Measurements from ENCODE around the gene PANK2. TPM values are rescaled to one million over a fixed set of nuclear protein-coding genes. Genes with fewer than 3 reads are reported as not detected.

Gene PANK2
- total and polyA plus RNA-seq, 2 of the 8 experiments (the other 6 are each of a cell fraction or from before 2014, with no cell fraction given): 17.1 to 57.5 TPM

DNA sequence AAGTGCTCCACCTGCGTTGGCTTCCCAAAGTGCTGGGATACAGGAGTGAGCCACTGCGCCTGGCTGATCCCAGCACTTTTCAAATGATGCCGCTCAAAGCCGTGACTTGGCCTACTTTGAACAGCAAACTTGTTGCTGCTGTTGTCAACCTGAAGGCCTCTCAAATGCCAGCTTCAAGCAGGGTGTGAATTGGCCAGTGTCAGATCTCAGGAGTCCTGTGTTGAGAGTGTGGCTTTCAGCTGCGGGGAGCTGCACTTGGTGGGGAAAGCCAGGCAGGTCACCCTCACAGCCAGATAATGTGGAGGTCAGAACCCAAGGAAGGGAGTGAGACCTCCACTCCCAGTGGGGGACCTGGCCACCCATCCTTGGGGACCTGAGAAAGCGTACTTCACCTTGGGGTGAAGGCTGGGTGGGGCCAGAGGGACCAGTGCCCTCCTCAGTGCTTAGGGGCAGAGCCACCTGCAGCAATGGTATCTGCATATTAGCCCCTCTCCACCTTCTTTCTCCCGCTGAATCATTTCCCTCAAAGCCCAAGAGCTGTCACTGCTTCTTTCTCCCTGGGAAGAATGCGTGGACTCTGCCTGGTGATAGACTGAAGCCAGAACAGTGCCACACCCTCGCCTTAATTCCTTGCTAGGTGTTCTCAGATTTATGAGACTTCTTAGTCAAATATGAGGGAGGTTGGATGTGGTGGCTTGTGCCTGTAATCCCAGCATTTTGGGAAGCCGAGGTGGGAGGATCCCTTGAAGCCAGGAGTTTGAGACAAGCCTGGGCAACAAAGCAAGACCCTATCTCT, 19.1 kb upstream of the PANK2 start:
- Histone ChIP-seq H3K4ac (replicated peaks; ENCODE audit: insufficient read length, low read depth, low read length) (no peak overlapping the region), H3K23ac (ENCODE audit: insufficient read length) (no peak overlapping the region), H2BK5ac (ENCODE audit: low read depth, low read length) (no peak overlapping the region), H3K79me1 (ENCODE audit: low read depth, low read length) (peaks cover 2% of the 10 kb centered on the region; the same call in 1 of the 2 replicates), H3K4me2 (ENCODE audit: insufficient read depth in 1 of 2, low read depth in 2 of 2, low read length in 2 of 2) (no peak overlapping the region), H2BK20ac (ENCODE audit: low read length) (no peak overlapping the region), H2AFZ (ENCODE audit: low read length) (no peak overlapping the region), H4K8ac (ENCODE audit: extremely low read depth, insufficient read depth, low read length) (no peak overlapping the region), H3K36me3 (ENCODE audit: control insufficient read depth in 2 of 4, insufficient read depth in 4 of 4, low read length in 3 of 4) (peaks cover 0 to 11% (median 5%) of the 10 kb centered on the region in 4 experiments; a peak in 6 of 8 replicates), H4K5ac (ENCODE audit: insufficient read length, low read depth, low read length) (no peak overlapping the region), H3K27me3 (replicated peaks in 1 of 4; ENCODE audit: control insufficient read depth in 3 of 4, extremely low read depth in 1 of 4, insufficient read depth in 3 of 4, low read length in 3 of 4) (no peaks in the 10 kb centered on the region), H3K79me2 (ENCODE audit: control insufficient read depth in 1 of 2, insufficient read depth in 2 of 2, low read length in 2 of 2) (no peaks in the 10 kb centered on the region), H2BK15ac (ENCODE audit: low read length) (no peak overlapping the region), H3K4me3 (ENCODE audit: extremely low read depth in 1 of 4, insufficient read depth in 2 of 4, low read depth in 3 of 4, low read length in 4 of 4) (no peak overlapping the region), H3K18ac (ENCODE audit: extremely low read depth, low read length) (no peak overlapping the region), H2AK5ac (ENCODE audit: low read depth, low read length) (no peak overlapping the region), H3K27ac (ENCODE audit: low read depth, low read length) (no peak overlapping the region), H3K9ac (replicated peaks in 1 of 4; ENCODE audit: extremely low read depth in 1 of 4, low read depth in 3 of 4, low read length in 3 of 4) (no peak overlapping the region), H2BK12ac (ENCODE audit: low read depth, low read length) (no peak overlapping the region), H4K20me1 (replicated peaks in 1 of 2; ENCODE audit: control insufficient read depth in 1 of 2, insufficient read depth in 2 of 2, low read length in 2 of 2) (peaks cover 0 to 7% of the 10 kb centered on the region in 2 experiments), H3K23me2 (ENCODE audit: low read depth, low read length) (no peaks in the 10 kb centered on the region), H3K56ac (replicated peaks; ENCODE audit: insufficient read length, low read depth, low read length) (no peak overlapping the region), H4K91ac (replicated peaks; ENCODE audit: insufficient read length, low read length) (no peak overlapping the region), H3K9me3 (ENCODE audit: insufficient read depth in 2 of 2, low read depth in 1 of 2, low read length in 1 of 2) (no peaks in the 10 kb centered on the region), H2BK120ac (replicated peaks; ENCODE audit: low read depth, low read length) (no peak overlapping the region), H3K14ac (ENCODE audit: insufficient read length) (no peak overlapping the region), H3K4me1 (replicated peaks in 1 of 4; ENCODE audit: control insufficient read depth in 3 of 4, insufficient read depth in 4 of 4, low read length in 3 of 4) (no peaks in the 10 kb centered on the region)
- DNase-seq (ENCODE audit: low read depth in 1 of 2, low spot score in 2 of 2): no peak
- no peak for FAIRE-seq
- POLR2A ChIA-PET (ENCODE audit: partially characterized antibody): interaction anchor here (0.8 to 1.3 kb wide), 3 partner anchors 9 to 71 kb away, joined by 3 to 6 read pairs (median 3); no protein-coding TSS in a partner anchor
- CTCF ChIA-PET (ENCODE audit: partially characterized antibody): interaction anchor here (0.7 to 7.0 kb wide), 2 partner anchors 14 to 54 kb away, joined by 4 to 55 read pairs; no protein-coding TSS in a partner anchor
- 93% methylated on average over 10 of the region's 10 CpGs; no CpG with 5 or more reads in 1 of the 2 experiments for WGBS, 2 experiments (ENCODE audit: extremely low coverage in 1 of 2, insufficient coverage in 1 of 2, insufficient read length in 1 of 2, insufficient replicate concordance in 2 of 2, low coverage in 1 of 2, low lambda C conversion rate in 2 of 2, missing lambda C conversion rate in 1 of 2)
- TF ChIP-seq NANOG (IDR thresholded peaks at IDR 0.05; ENCODE audit: insufficient read depth, low read depth, low read length, poor library complexity, severe bottlenecking) (no peak), ZNF274 (IDR thresholded peaks at IDR 0.05; ENCODE audit: borderline replicate concordance, extremely low read depth, low read length) (no peak), TAF7 (optimal IDR thresholded peaks at IDR 0.05; ENCODE audit: borderline replicate concordance, low read depth, low read length) (no peak), CBX5 (IDR thresholded peaks at IDR 0.05; ENCODE audit: low read depth, low read length) (no peak), SP2 (IDR thresholded peaks at IDR 0.05; ENCODE audit: low read length) (no peak), GABPA (IDR thresholded peaks at IDR 0.05; ENCODE audit: borderline replicate concordance, insufficient read depth, low read length) (no peak), RXRA (IDR thresholded peaks at IDR 0.05; ENCODE audit: insufficient read depth, low read depth, low read length) (no peak), CEBPB (IDR thresholded peaks at IDR 0.05; ENCODE audit: low read depth, low read length) (no peak), EZH2 (IDR thresholded peaks at IDR 0.05; ENCODE audit: low read depth, low read length, severe bottlenecking) (no peak)
- TF ChIP-seq, protein P1, sequence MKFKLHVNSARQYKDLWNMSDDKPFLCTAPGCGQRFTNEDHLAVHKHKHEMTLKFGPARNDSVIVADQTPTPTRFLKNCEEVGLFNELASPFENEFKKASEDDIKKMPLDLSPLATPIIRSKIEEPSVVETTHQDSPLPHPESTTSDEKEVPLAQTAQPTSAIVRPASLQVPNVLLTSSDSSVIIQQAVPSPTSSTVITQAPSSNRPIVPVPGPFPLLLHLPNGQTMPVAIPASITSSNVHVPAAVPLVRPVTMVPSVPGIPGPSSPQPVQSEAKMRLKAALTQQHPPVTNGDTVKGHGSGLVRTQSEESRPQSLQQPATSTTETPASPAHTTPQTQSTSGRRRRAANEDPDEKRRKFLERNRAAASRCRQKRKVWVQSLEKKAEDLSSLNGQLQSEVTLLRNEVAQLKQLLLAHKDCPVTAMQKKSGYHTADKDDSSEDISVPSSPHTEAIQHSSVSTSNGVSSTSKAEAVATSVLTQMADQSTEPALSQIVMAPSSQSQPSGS (IDR thresholded peaks at IDR 0.05; ENCODE audit: low read length): no peak
